Muscle of leg (tissue), 11 donors: Measurements from ENCODE around the gene TRAF1. TPM values are rescaled to one million over a fixed set of nuclear protein-coding genes. Genes with fewer than 3 reads are reported as not detected.

Experiments
- DNase-seq: peaks from one replicate; pipeline ENCODE4 v3.0.0; 2013
- H3K27ac ChIP-seq: one replicate; pipeline ENCODE4 v1.5.1; 2013; ENCODE audit warnings: mild to moderate bottlenecking, low read length, control low read depth
- H3K27me3 ChIP-seq: one replicate; pipeline ENCODE4 v1.6.1; 2013; ENCODE audit warnings: low read length; ENCODE audit not compliant: control insufficient read depth, insufficient read depth
- H3K36me3 ChIP-seq: one replicate; pipeline ENCODE4 v1.6.1; 2013; ENCODE audit warnings: low read length; ENCODE audit not compliant: control insufficient read depth, insufficient read depth
- H3K4me1 ChIP-seq: one replicate; pipeline ENCODE4 v1.6.1; 2013; ENCODE audit warnings: low read length; ENCODE audit not compliant: control insufficient read depth, insufficient read depth
- H3K4me3 ChIP-seq: one replicate; pipeline ENCODE4 v1.5.1; 2013; ENCODE audit warnings: low read length, control low read depth
- H3K9me3 ChIP-seq: replicated peaks from 2 replicates; pipeline ENCODE4 v1.6.1; 2013; ENCODE audit warnings: low read depth, low read length; ENCODE audit not compliant: control insufficient read depth
- WGBS: methylation state at CpG from one replicate; pipeline ENCODE4 v1.1.5; 2013; ENCODE audit warnings: missing lambda C conversion rate; ENCODE audit not compliant: insufficient coverage; 5-methylcytosine and 5-hydroxymethylcytosine counted together
- polyA plus RNA-seq, 8 donors: library from polyadenylated mRNA; unstranded; fragments of 120-200 nt; gene quantifications; one replicate each; pipeline versions ENCODE4 v1.2.1 to v1.2.3, GENCODE V29; 2013; ENCODE audit warnings: inconsistent platforms in 1 of 8, low replicate concordance in 1 of 8; ENCODE audit not compliant: insufficient read length in 8 of 8, insufficient read depth in 1 of 8
- total RNA-seq: library from RNA; stranded (reverse); fragments of 120-200 nt; gene quantifications from one replicate; pipeline ENCODE4 v1.2.4, GENCODE V29; 2013

Gene TRAF1
- total and polyA plus RNA-seq, 9 donors: 3.1 to 5.2 (median 3.5) TPM

GRCh38 chr9:120886490-120886967, 40.1 kb downstream of the TRAF1 start:
- Histone ChIP-seq H3K9me3 (no peaks in the 10 kb centered on the region), H3K27me3 (no peaks in the 10 kb centered on the region), H3K27ac (no peak overlapping the region), H3K4me3 (no peak overlapping the region), H3K4me1 (peaks cover 22% of the 10 kb centered on the region), H3K36me3 (no peaks in the 10 kb centered on the region)
- 64% methylated on average over 2 of the region's 8 CpGs for WGBS
- DNase-seq: peak; percentile 43

GRCh38 chr9:120885958-120886357, 40.6 kb downstream of the TRAF1 start:
- Histone ChIP-seq H3K36me3 (no peaks in the 10 kb centered on the region), H3K27ac (no peak overlapping the region), H3K27me3 (no peaks in the 10 kb centered on the region), H3K4me1 (peaks cover 22% of the 10 kb centered on the region), H3K4me3 (no peak overlapping the region), H3K9me3 (no peaks in the 10 kb centered on the region)
- 8% methylated on average over 5 of the region's 5 CpGs for WGBS
- DNase-seq: peak; percentile 92

GRCh38 chr9:120885457-120885856, 41.1 kb downstream of the TRAF1 start:
- peaks cover 18% of the 10 kb centered on the region for H3K4me1 ChIP-seq
- no peaks in the 10 kb centered on the region for H3K9me3 ChIP-seq
- DNase-seq: no peak
- no peaks in the 10 kb centered on the region for H3K27me3 ChIP-seq
- H3K4me3 ChIP-seq: no peak overlapping the region
- H3K36me3 ChIP-seq: no peaks in the 10 kb centered on the region
- WGBS: 75% methylated on average over 2 of the region's 3 CpGs
- no peak overlapping the region for H3K27ac ChIP-seq

GRCh38 chr9:120883608-120883996, 43.0 kb downstream of the TRAF1 start:
- no peak for DNase-seq
- peaks cover 13% of the 10 kb centered on the region for H3K4me1 ChIP-seq
- no peaks in the 10 kb centered on the region for H3K36me3 ChIP-seq
- no peaks in the 10 kb centered on the region for H3K9me3 ChIP-seq
- no peaks in the 10 kb centered on the region for H3K27me3 ChIP-seq
- no peak overlapping the region for H3K4me3 ChIP-seq
- 67% methylated on average over 1 of the region's 3 CpGs for WGBS
- no peak overlapping the region for H3K27ac ChIP-seq

- peaks cover 3% of the 10 kb centered on the region for H3K27me3 ChIP-seq
- DNase-seq: no peak
- H3K4me3 ChIP-seq: no peak overlapping the region
- 100% methylated on average over 1 of the region's 10 CpGs for WGBS
- no peaks in the 10 kb centered on the region for H3K9me3 ChIP-seq
- no peak overlapping the region for H3K27ac ChIP-seq
- H3K36me3 ChIP-seq: no peaks in the 10 kb centered on the region
- H3K4me1 ChIP-seq: peaks cover 16% of the 10 kb centered on the region
These were observed 43.5 kb downstream of the TRAF1 start for GRCh38 chr9:120882935-120883607.

- WGBS: no CpG with 5 or more reads among the region's 6 CpGs
- DNase-seq: no peak
- no peak overlapping the region for H3K27ac ChIP-seq
These were observed 47.1 kb downstream of the TRAF1 start for GRCh38 chr9:120879446-120879845.

GRCh38 chr9:120878188-120879130, 48.1 kb downstream of the TRAF1 start:
- Histone ChIP-seq H3K27me3 (peaks cover 3% of the 10 kb centered on the region), H3K9me3 (no peaks in the 10 kb centered on the region), H3K4me1 (peaks cover 19% of the 10 kb centered on the region), H3K36me3 (peaks cover 11% of the 10 kb centered on the region), H3K4me3 (peak overlapping the region; percentile 80), H3K27ac (no peak overlapping the region)
- 55% methylated on average over 5 of the region's 8 CpGs for WGBS
- no peak for DNase-seq

More at GRCh38 chr9:120879446-120879845, 47.1 kb downstream of the TRAF1 start:
- Histone ChIP-seq H3K36me3 (peaks cover 1% of the 10 kb centered on the region), H3K4me1 (peaks cover 19% of the 10 kb centered on the region), H3K9me3 (no peaks in the 10 kb centered on the region), H3K4me3 (no peak overlapping the region), H3K27me3 (peaks cover 3% of the 10 kb centered on the region)

- peak; percentile 86 for DNase-seq
- Histone ChIP-seq H3K4me3 (peak overlapping the region; percentile 80), H3K27me3 (peaks cover 3% of the 10 kb centered on the region), H3K36me3 (peaks cover 19% of the 10 kb centered on the region), H3K4me1 (peaks cover 19% of the 10 kb centered on the region), H3K9me3 (no peaks in the 10 kb centered on the region), H3K27ac (peak overlapping the region; percentile 84)
- under 1% methylated on average over 41 of the region's 63 CpGs for WGBS
These were observed 49.1 kb downstream of the TRAF1 start for GRCh38 chr9:120877276-120878034.

GRCh38 chr9:120876842-120877240, 49.8 kb downstream of the TRAF1 start, which contains the start of gene PHF19:
Gene PHF19, minus strand, starts transcription at chr9:120877188. Its CDS starts 2,447 bp downstream, at chr9:120874741.
- Histone ChIP-seq H3K27me3 (peaks cover 3% of the 10 kb centered on the region), H3K27ac (peak within 1 kb of the TSS; percentile 92), H3K36me3 (peaks cover 19% of the 10 kb centered on the region), H3K4me1 (peaks cover 19% of the 10 kb centered on the region), H3K4me3 (peak within 1 kb of the TSS; percentile 80), H3K9me3 (no peaks in the 10 kb centered on the region)
- peak; percentile 63 for DNase-seq
- WGBS: under 1% methylated on average over 13 of the region's 45 CpGs
